NCI-H748 treated with DMSO at 0.1 percent for 48 hours (cell line): ENCODE measurements around the gene HTT.
"Not testable (repeated sequence)": the region's sequence is repeated elsewhere in the genome, so short reads cannot be mapped to it uniquely, and the experiment has no call there.

Source experiments
- DNase-seq: peaks from one replicate; lab custom pipeline; 2025; lab: John Stamatoyannopoulos, UW

Gene HTT

DNA sequence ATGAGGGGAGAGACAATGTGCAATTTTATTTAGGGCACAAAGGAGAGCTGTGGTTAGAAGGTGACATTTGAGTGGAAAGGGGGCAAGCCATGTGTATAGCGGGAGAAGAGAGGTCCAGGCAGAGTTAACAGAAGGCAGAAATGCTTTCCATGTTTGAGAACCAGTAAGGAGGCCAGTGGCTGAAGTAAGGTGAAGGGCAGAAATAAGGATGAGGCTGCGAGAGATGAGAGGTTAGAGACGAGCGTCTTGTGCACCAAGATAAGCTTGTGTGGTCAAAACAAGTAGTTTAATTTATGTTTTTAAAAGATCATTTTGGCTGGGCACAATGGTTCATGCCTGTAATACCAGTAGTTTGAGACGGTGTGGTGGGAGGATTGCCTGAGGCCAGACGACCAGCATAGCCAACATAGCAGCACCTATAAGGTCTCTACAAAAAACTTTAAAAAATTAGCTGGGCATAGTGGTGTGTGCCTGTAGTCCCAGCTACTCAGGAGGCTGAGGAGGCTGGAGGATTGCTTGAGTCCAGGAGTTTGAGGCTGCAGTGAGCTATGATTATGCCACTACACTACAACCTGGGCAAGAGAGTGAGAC, 8.5 kb downstream of the HTT start:
- no peak for DNase-seq

DNA sequence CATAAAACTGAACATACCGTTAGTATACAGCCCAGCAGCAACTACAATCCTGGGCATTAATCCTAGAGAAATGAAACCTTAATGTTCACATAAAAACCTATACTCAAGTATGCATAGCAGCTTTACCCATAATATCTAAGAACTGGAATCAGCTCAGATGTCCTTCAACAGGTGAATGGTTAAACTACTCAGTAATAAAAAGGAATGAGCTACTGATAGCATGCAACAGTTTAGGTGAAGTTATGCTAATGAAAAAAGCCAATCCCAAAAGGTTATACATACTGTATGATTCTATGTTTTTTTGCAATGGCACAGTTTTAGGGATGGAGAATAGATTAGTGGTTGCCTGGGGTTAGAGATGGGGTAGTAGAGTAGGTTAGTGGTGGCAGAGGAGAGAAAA, 9.3 kb downstream of the HTT start:
- DNase-seq: no peak

DNA sequence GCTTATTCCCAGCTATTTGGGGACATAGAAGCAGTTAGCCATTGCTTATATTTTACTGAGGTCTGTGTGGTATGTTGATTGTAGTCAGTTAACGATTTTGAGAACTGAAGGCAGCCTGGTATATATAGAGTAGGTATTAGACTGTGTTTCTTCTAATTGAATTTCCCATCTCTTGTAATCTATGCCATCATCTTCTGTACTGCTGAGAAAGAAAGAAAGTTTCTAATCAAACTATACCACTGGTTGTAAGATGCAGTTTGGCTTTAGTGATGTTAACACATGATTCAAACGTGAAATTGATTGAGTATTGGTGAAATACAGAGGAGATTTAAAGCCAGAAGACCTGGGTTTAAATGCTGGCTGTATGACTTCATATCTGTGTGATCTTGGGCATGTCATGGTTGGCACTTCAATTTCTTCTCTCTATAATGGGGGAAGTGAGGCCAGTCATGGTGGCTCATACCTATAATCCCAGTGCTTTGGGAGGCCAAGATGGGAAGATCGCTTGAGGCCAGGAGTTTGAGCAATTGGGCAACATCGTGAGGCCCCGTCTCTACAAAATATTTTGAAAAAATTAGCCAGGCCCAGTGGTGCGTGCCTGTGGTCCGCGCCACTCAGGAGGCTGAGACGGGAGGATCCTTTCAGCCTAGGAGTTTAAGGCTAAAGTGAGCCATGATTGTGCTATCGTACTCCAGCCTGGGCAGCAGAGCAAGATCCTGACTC, 11.6 kb downstream of the HTT start:
- no peak for DNase-seq

DNA sequence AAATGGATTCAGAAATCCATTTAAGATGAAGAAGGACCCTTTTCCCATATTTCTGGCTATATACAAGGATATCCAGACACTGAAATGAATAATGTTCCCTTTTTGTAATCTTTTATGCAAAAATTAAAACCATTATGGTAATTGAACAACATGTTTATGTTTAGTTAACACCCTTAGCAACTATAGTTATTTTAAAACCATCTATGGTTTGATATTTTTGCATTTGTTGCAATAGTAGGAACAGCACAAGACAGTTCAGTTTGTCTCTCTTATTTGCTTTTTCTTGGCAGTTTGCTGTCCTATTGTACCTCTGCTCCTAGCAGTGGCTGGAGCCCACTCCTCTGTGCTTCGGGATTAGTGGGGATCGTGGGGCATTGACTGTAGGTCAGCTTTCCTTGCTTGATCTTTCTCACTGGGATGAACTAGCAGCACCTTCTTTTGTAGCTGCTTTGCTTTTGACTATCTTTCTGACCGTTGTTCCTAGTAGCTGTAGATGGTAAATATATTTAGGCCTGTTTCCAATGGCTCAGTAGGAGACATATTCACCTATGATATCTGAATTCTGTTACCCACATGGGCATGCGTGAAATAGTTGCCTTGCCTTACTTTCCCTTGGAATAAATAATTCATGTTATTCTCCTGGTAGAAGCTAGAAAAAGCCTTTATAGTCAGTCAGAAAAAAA, 12.8 kb downstream of the HTT start:
- DNase-seq: no peak

DNA sequence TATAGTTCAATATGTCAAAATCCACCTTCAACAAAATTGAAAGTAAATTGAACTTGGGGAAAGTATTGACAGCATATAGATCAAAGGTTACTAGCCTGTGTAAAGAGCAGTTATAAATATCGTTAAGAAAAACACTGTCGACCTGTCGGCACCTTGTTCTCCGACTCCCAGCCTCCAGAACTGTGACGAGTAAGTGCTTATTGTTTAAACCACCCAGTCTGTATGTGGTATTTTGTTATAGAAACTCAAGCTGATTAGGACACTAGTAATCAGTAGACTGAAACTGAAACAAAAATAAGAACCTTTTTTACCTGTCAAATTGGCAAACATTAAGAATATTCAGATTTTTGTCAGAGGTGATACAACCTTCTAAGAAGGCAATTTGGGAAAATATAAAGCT, 17.0 kb downstream of the HTT start:
- DNase-seq: no peak

DNA sequence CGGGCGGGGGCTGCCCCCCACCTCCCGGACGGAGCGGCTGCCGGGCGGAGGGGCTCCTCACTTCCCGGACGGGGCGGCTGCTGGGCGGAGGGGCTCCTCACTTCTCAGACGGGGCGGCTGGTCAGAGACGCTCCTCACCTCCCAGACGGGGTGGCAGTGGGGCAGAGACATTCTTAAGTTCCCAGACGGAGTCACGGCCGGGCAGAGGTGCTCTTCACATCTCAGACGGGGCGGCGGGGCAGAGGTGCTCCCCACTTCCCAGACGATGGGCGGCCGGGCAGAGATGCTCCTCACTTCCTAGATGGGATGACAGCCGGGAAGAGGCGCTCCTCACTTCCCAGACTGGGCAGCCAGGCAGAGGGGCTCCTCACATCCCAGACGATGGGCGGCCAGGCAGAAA, 20.2 kb downstream of the HTT start:
- DNase-seq: not testable (repeated sequence)

DNA sequence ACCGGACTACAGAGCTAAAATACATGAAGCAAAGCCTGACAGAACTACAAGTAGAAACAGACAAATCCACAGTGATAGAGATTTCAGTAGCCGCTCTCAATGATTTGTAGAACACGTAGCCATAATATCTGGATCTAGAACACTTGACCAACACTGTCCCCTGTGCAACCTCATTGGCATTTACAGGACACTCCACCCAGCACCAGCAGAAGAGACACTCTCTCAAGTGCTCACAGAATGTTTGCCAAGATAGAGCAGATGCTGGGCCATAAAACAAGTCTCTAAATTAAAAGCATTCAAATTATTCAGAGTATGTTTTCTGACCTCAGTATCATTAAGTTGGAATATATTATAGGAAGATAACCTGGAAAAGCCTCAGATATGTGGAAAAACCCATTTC, 21.7 kb downstream of the HTT start:
- no peak for DNase-seq

DNA sequence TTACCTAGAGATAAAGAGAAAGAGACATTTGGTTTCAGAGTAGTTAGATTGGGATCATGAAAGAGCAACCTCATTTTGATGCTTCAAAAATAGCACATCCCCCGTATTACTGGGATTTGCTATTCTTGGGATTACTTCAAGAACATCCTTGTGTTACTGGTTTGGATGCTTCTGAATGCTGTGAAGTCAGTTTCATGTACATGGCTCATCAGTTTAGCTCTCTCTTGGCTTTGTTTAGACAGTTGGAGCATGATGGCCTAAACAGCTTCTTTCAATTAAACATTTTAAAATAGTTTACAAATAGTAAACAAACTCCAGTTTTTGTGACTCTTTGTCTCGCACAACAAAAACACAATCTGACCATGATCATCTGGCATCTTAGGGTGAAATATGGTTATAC, 23.9 kb downstream of the HTT start:
- DNase-seq: no peak

DNA sequence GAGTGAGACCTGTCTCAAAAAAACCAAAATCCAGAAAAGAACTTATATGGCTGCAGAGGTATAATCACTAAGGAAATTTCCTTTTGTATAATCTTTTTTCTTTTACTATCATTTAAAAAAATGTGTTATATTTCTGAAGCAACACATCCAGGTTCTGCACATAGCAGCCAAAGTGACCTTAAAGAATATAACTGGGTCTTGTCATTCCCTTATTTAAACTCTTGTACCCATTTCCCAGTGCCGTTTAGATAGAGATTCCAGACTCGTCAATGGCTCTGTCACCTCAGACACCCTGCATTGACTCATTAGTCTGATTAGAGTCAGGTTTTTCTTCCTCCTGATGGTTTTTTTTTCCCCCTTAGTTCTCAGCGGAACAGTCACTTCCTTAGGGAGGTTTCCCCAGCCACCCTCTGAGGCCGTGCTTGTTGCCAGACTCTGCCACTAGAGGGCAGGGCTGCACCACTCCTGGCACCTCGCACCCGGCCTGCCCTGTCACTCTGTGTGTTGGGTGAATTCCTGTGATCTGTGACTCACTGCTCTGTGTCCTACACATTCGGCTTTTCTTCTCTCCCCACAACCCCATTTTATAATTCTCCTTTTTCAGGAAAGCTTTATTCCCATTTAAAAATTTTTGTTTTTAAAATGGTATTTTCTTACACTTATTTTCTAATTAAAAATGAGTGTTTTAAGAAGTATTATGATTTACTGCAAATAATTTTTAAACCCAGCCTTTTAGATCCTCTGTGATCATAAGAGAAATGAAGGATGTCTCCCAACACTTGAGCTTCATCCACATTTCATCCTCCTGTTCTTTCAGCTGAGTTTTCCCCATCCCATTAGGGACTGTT, 32.1 kb downstream of the HTT start:
- no peak for DNase-seq

DNA sequence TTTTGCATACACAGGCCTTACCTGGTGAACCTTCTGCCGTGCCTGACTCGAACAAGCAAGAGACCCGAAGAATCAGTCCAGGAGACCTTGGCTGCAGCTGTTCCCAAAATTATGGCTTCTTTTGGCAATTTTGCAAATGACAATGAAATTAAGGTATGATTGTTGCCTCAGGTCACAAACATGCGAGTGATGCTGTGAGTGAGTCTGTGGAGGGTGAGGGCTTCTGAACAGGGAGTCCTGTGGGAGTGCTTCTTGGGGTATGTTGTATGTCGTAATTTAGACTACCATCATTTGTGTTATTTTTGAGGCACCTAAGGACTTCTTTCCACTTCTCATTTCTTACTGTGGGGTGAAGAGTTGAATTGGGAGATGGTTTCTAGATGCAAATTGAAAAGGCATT, 32.8 kb downstream of the HTT start:
- no peak for DNase-seq

DNA sequence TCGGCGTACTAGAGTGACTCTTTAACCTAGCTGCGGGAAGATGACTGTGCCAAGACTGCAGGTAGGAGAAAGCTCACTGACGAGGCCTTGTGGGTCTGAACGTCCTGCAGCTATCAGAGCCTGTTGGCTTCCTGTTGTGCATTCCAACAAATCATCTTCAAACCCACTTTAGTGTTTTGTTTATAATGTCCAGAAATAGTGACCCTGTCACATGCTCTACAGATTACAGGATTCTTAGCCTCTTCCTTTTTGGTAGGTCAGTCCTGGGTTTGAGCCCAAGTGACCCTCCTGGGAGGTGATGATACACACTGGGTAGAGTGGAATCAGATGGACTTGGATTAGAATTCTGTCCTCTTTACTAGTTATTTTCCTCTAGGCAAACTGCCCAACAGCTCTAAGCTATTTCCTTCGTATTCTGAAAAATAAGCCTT, 33.2 kb downstream of the HTT start:
- no peak for DNase-seq

DNA sequence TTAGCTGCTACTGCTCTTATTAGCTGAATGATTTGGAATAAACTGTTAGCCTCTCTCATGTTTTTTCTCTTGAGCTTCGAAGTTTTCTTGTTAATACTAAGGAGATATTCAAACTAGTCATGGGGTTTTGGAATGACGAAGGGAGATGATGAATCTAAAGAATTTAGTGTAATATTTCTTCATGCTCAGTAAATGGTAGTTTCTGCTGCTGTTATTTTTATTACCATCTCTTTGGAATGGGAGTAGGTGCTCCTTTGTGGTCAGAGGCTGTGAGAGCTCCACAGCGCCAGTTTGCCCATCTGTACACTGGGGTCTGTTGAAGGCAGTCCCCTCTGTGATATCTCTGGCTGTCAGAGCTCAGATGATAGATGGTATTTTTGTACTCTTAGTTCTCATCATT, 33.7 kb downstream of the HTT start:
- DNase-seq: no peak

DNA sequence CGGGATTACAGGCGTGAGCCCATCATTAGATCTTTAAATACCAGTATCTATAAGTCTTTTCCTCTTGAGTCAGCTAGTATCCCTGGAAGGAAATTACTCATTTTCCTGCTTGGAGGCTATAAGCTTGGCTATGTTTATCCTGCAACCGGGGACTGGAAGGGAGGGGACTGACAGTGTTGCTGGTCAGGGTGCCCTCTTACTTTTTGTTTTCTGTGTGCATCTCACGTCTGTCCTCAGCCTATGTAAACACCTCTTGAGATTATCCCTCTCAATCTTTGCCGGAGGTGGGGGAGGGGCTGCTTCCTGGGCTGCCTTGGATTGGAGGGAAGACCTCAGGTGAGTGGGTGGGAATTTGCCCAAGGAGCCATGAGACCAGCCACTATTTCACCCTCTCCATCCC, 37.0 kb downstream of the HTT start:
- no peak for DNase-seq

DNA sequence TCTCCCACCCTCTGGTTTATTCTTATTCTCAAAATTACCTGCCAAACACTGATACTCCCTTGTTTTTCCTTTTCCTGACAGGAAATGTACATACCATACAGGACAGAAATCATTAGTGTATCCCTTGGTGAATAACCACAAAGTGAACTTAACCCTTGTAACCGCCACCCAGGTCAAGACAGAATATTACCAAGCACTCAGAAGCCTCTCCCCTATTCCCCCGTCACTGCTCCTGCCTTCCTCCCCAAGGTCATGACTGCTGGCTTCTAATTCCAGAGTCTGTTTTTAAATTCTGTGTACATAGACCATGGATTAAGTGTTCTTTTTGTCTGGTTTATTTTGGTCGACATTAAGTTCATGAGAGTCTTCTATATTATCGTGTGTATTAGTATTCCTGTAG, 37.7 kb downstream of the HTT start:
- no peak for DNase-seq

DNA sequence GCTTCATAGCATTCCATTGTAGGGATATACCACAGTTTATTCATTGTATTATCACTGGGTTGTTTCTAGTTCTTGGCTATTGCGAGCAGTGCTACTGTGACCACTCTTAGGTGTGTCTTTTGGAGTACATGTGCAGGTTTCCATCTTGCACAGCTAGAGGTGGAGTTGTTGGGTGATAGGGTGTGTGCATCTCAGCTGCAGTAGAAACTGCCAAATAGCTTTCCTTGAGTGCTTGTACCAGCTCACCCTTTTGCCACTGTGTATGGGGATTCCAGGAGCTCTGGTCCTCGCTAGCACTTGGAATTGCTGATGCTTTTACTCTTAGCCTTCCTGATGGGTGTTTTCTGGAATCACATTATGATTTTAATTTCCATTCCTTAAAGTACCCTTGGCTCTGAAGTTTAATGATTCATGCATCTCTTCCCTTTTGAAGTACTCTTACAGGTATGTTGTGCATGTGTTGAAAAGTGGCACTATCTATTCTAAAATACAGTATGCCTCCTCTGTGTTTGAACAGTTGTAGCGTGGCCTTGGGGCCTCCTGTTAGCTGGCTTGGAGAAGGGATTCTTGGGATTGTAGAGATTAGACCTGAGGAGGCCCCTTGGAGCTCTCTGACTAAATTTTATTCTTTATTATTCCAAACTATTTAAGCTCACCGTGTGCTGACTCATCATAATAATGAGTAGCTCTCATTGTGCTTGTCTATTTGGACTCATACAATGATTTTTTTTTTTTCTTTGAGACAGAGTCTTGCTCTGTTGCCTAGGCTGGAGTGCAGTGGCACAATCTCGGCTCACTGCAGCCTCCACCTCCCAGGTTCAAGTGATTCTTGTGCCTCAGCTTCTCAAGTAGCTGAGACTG, 38.4 kb downstream of the HTT start:
- DNase-seq: no peak

DNA sequence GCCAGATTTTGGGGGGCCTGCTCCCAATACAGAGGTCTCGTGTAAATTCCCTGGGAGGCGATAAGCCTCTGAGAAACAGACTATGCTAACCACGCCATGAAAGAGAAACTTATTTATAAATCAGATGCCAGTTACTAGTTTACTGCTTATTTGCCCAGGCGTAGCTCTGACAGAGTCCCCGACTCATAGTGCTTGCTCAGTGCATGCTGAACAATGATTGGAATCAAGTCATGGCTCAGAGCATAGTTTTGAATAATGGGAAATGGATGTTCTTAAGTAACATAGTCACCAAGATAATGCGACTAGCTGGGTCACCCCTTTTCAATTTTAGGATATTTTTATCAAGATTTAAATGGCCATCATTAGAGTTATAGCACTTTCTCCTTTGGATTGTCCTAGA, 39.9 kb downstream of the HTT start:
- DNase-seq: no peak

DNA sequence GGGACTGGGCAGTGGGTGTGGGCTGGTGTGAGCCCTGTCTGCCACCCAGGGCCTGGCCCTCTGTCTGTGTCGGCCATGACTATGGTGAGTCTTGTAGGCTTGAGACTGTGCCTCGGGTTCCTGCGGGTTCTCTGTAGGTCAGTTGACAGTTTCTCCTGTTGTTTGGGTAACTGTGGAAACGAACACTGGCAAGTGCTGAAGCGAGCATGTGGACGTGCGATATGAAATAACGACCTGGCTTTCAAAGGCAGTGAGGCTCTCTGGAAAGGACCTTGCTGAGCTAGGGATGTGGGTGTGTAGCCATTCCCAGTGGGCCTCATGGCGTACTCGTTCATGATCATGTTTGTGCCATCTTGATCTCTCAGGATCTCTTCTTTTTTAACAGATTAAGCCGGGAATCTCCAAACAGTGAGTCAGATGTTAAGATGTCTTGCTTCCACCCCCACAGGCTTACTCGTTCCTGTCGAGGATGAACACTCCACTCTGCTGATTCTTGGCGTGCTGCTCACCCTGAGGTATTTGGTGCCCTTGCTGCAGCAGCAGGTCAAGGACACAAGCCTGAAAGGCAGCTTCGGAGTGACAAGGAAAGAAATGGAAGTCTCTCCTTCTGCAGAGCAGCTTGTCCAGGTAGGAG, 41.3 kb downstream of the HTT start:
- DNase-seq: no peak

DNA sequence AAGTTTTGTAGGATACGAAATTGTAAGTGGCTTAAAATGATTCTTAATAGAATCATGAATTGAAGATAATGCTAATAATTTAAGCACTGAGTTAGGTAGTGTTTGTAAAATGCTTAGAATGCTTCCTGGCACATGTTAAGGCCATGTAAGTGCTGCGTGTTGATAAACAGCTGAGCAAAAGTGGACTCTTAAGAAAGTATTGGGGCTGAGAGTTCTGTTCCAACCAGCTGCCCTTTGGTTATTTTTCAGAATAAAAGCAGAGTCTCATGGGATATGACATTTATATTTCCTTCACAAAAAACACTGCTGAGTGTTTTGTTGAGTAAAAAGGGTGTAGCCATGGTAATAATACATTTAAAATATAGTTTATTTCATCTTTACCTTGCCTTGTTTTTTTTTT, 42.5 kb downstream of the HTT start:
- DNase-seq: no peak

DNA sequence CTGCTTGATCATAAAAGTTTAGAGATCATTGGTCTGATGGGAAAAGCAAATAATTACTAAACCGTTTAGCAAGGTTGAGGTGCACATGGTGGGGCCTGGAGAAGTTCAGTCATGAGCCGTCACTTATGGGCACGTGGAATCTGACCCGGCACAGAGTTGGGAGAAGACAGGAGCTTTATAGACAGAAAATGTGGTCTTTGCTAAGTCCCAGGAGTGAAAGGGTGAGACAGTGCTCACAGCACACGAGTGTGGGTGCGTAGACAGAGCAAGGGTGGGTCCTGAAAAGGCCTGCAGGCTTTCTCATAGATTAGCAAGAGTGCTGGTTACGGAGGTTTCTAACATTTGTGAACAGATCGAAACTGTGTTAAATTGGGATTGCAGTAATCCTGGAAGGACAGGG, 43.8 kb downstream of the HTT start:
- DNase-seq: no peak

DNA sequence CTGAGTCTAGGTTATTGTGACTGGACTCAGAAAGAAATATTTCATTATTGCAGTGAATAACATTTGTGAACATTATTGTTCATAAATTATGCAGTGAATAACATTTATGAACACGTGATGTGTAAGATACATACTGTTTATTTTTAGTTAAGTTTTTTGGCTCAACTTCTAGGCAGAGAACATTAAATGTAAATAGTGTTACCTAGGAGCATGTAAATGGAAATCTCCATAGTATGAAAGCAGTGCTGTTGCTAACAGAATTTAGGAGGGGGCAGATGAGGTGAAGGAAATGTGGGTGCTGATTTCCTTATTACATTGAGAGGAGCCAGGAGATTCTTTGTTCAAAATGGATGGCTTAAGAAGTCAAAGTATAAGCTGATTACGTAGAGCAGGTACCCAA, 45.0 kb downstream of the HTT start:
- DNase-seq: no peak

DNA sequence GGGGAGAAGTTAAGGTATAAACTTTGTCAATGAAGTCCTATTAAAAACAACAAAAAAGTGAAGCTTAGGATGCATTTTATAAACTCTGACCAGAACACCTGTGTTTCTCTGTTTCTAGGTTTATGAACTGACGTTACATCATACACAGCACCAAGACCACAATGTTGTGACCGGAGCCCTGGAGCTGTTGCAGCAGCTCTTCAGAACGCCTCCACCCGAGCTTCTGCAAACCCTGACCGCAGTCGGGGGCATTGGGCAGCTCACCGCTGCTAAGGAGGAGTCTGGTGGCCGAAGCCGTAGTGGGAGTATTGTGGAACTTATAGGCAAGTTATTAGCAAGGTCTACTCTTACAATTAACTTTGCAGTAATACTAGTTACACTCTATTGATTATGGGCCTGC, 46.6 kb downstream of the HTT start:
- no peak for DNase-seq
